SU-DHL-6 (cell line): ENCODE data around the gene ZBTB7B.
"Not testable (repeated sequence)": the region's sequence is repeated elsewhere in the genome, so short reads cannot be mapped to it uniquely, and the experiment has no call there.

Experiments used
- H2AFZ ChIP-seq: fragments of 200-600 bp; sonication (generic); 2 replicates; pipeline ENCODE4 v1.6.1; 2014; ENCODE audit warnings: low read depth, mild to moderate bottlenecking, moderate library complexity, mixed read lengths, antibody characterized with exemption, low read length; ENCODE audit not compliant: severe bottlenecking
- H3F3A ChIP-seq: fragments of 200-600 bp; shearing (Covaris generic); 2 replicates; pipeline ENCODE4 v1.6.0; 2016; ENCODE audit warnings: antibody characterized with exemption, mild to moderate bottlenecking; ENCODE audit not compliant: insufficient read depth
- H3K27ac ChIP-seq: fragments of 200-600 bp; sonication (generic); 2 replicates; pipeline ENCODE4 v1.5.1; 2016; ENCODE audit warnings: low read depth, mild to moderate bottlenecking, low read length, moderate library complexity, mixed read lengths
- H3K27me3 ChIP-seq: fragments of 200-600 bp; sonication (generic), shearing (Covaris generic); 2 replicates; pipeline ENCODE4 v1.6.0; 2014; ENCODE audit warnings: mild to moderate bottlenecking, low read length
- H3K36me3 ChIP-seq: fragments of 200-600 bp; sonication (generic); 2 replicates; pipeline ENCODE4 v1.6.1; 2014; ENCODE audit warnings: mild to moderate bottlenecking, low read length, mixed read lengths
- H3K4me2 ChIP-seq: fragments of 300-600, 200-600 bp; shearing (Covaris generic), sonication (generic); 2 replicates; pipeline ENCODE4 v1.6.0; 2014; ENCODE audit warnings: low read length, low read depth, mild to moderate bottlenecking; ENCODE audit not compliant: poor library complexity, severe bottlenecking
- H3K4me3 ChIP-seq: fragments of 200-600 bp; sonication (generic); 2 replicates; pipeline ENCODE4 v1.5.1; 2014; ENCODE audit warnings: antibody characterized with exemption, low read length, mild to moderate bottlenecking, mixed read lengths; ENCODE audit not compliant: insufficient read depth, poor library complexity, severe bottlenecking
- H3K79me2 ChIP-seq: fragments of 200-600 bp; sonication (generic); 2 replicates; pipeline ENCODE4 v1.6.1; 2014; ENCODE audit warnings: mild to moderate bottlenecking, low read length, moderate library complexity; ENCODE audit not compliant: insufficient read depth
- H3K9ac ChIP-seq: fragments of 200-600 bp; sonication (generic); 2 replicates; pipeline ENCODE4 v1.7.0; 2014; ENCODE audit warnings: mild to moderate bottlenecking, low read length
- H3K9me2 ChIP-seq: fragments of 200-600 bp; sonication (generic); replicated peaks from 2 replicates; pipeline ENCODE4 v1.6.1; 2014; ENCODE audit warnings: low read length; ENCODE audit not compliant: insufficient read depth
- H3K9me3 ChIP-seq: fragments of 200-600 bp; sonication (generic); 2 replicates; pipeline ENCODE4 v1.6.1; 2014; ENCODE audit warnings: low read length, mixed read lengths; ENCODE audit not compliant: insufficient read depth
- H4K20me1 ChIP-seq: fragments of 200-600 bp; sonication (generic); 2 replicates; pipeline ENCODE4 v1.6.1; 2014; ENCODE audit warnings: low read depth, mild to moderate bottlenecking, antibody characterized with exemption, low read length, moderate library complexity, mixed read lengths
- CTCF ChIP-seq: fragments of 200-600 bp; sonication (generic); IDR thresholded peaks from one replicate; pipeline ENCODE4 v1.5.1; 2017; ENCODE audit warnings: antibody characterized with exemption, mild to moderate bottlenecking, low read length, moderate library complexity; ENCODE audit not compliant: insufficient read depth, poor library complexity, severe bottlenecking
- EZH2phosphoT487 ChIP-seq: fragments of 200-600 bp; sonication (generic), shearing (Covaris generic); conservative IDR thresholded peaks from 2 replicates; pipeline ENCODE4 v1.6.1; 2018; ENCODE audit warnings: mild to moderate bottlenecking, antibody characterized with exemption, low read length, moderate library complexity, mixed read lengths

Gene ZBTB7B

GRCh38 chr1:154994591-154994990, 8.0 kb upstream of the ZBTB7B start:
- H3K79me2 ChIP-seq = no peaks in the 10 kb centered on the region
- no peaks in the 10 kb centered on the region for H3K9me2 ChIP-seq
- H2AFZ ChIP-seq = no peak overlapping the region
- no peaks in the 10 kb centered on the region for H3K36me3 ChIP-seq
- H3F3A ChIP-seq = peaks cover 9% of the 10 kb centered on the region
- no peak overlapping the region for H3K4me3 ChIP-seq
- H3K9ac ChIP-seq = no peak overlapping the region
- H3K4me2 ChIP-seq = no peak overlapping the region
- H4K20me1 ChIP-seq = no peaks in the 10 kb centered on the region
- no peak for TF ChIP-seq EZH2phosphoT487
- TF ChIP-seq CTCF = no peak
- no peaks in the 10 kb centered on the region for H3K27me3 ChIP-seq
- no peaks in the 10 kb centered on the region for H3K9me3 ChIP-seq
- no peak overlapping the region for H3K27ac ChIP-seq

GRCh38 chr1:154995301-154995983, 7.2 kb upstream of the ZBTB7B start:
- not testable (repeated sequence) for H4K20me1 ChIP-seq, H2AFZ ChIP-seq, H3K4me2 ChIP-seq, H3K9ac ChIP-seq, H3K36me3 ChIP-seq, H3K4me3 ChIP-seq, H3K79me2 ChIP-seq, H3K27ac ChIP-seq, H3K9me3 ChIP-seq, H3K9me2 ChIP-seq, H3K27me3 ChIP-seq
- H3F3A ChIP-seq = peaks cover 16% of the 10 kb centered on the region

- Histone ChIP-seq H3F3A (peaks cover 16% of the 10 kb centered on the region), H3K9me2 (no peaks in the 10 kb centered on the region), H3K4me3 (no peak overlapping the region), H3K9me3 (no peaks in the 10 kb centered on the region), H4K20me1 (no peaks in the 10 kb centered on the region), H3K4me2 (no peak overlapping the region), H3K27ac (no peak overlapping the region), H3K36me3 (no peaks in the 10 kb centered on the region), H2AFZ (no peak overlapping the region), H3K9ac (no peak overlapping the region), H3K79me2 (no peaks in the 10 kb centered on the region), H3K27me3 (no peaks in the 10 kb centered on the region)
- TF ChIP-seq EZH2phosphoT487 (no peak), CTCF (no peak)
Observed at GRCh38 chr1:154996966-154997701, 5.5 kb upstream of the ZBTB7B start.

DNA sequence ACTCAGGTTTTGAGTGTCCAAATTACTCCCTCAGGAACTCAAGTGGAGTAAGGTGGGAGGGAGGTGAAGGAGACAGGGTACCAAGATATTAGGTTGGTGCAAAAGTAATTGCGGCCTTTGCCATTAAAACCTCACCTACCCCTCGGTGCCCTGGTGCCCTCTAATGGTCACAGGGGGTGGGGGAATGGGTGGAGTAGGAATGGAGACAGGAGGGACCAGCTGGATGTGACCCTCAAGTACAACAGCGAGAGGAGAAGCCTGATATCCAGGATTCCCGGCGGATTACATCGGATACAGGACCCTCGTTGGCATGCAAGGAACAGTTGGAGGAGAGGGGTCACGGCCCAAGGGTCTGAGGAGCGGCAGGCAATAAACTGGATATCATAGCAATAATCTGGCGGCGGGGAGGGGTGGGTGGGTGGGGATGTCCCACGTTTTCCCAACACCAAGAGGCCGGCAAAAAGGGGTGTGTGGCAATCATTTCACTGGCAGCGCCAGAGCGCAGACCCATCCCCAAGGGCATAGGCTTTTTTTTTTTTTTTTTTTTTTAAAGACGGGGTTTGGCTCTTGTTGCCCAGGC, 4.3 kb upstream of the ZBTB7B start:
- Histone ChIP-seq H3K4me3 (no peak overlapping the region), H3K36me3 (no peaks in the 10 kb centered on the region)

More for the DNA sequence above, 4.3 kb upstream of the ZBTB7B start:
- Histone ChIP-seq H2AFZ (no peak overlapping the region), H3K9ac (no peak overlapping the region), H3K9me2 (no peaks in the 10 kb centered on the region), H3K4me2 (no peak overlapping the region), H3K79me2 (no peaks in the 10 kb centered on the region), H3K27ac (no peak overlapping the region), H3K9me3 (no peaks in the 10 kb centered on the region), H3K27me3 (no peaks in the 10 kb centered on the region), H3F3A (peaks cover 16% of the 10 kb centered on the region), H4K20me1 (no peaks in the 10 kb centered on the region)
- no peak for TF ChIP-seq CTCF
- TF ChIP-seq EZH2phosphoT487 = no peak
